ENCODE results near the gene SLC1A7.

SLC1A7 gene

GRCh38 chr1:53130878-53131589 lies 11.4 kb downstream of the SLC1A7 start:
- no peak for TF ChIP-seq REST (IDR thresholded peaks at IDR 0.05; ENCODE audit: low read depth)

DNA sequence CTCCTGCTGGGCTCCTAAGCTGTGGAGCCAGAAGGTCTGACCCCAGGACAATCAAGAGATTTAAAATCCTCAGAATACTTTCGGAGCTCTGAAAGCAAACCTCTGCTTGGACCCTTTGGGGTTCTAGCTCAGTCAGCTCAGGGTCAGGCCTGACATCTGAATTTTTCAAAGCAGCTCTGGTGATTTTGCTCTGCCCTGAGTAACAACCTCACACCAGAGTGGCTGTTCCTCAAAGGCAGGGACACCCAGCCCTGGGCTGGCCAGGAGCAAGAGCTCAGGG lies 11.9 kb downstream of the SLC1A7 start:
- no peak for TF ChIP-seq EP300 (IDR thresholded peaks at IDR 0.05; ENCODE audit: borderline replicate concordance)

DNA sequence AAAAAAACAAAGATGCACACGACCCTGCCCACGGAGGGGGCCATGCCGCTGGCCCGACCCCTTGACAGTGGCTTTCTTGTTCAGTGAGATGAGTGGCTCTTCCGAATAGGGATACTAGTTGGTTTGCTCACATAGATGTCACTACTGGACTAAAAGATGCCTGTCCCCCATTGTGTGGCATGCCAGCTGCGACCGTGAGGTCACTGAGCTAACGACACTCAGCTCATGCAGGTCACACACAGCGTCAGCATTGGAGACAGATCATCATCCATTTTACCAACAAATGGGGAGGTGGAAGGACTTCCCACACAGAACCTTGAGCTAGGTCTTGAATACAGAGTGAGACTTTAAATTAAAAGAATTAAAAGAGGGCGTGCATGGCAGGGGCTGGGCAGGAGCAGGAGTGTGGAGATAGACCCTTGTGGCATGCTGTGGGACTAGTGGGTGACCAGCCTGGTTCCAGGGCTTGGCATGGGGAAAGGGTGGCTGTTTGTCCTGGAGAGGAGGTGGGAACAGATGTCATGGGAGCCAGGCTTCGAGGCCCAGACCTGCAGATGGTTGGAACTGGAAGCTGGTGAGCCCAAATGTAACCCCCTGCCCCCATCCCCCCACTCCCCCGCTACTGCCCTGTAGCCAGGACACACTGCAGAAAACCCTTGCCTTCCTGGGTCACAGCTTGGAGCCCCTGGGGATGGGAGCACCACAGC lies 12.4 kb downstream of the SLC1A7 start:
- TF ChIP-seq EGR1 (IDR thresholded peaks at IDR 0.05): no peak
- TF ChIP-seq TEAD4 (IDR thresholded peaks at IDR 0.05): no peak
- TF ChIP-seq ZBTB7A (IDR thresholded peaks at IDR 0.05; ENCODE audit: low read depth): no peak
- TF ChIP-seq TAF1 (IDR thresholded peaks at IDR 0.05; ENCODE audit: low read depth): no peak
- no peak for TF ChIP-seq REST (IDR thresholded peaks at IDR 0.05; ENCODE audit: low read depth)
- TF ChIP-seq CEBPB (IDR thresholded peaks at IDR 0.05): no peak
- no peak for TF ChIP-seq MAX (IDR thresholded peaks at IDR 0.05)
- no peak for TF ChIP-seq EP300 (IDR thresholded peaks at IDR 0.05; ENCODE audit: borderline replicate concordance)
- no peak for TF ChIP-seq CREB1 (IDR thresholded peaks at IDR 0.05; ENCODE audit: low read depth)
- TF ChIP-seq FOXM1 (IDR thresholded peaks at IDR 0.05; ENCODE audit: borderline replicate concordance, low read depth): no peak
- TF ChIP-seq TCF12 (IDR thresholded peaks at IDR 0.05; ENCODE audit: low read depth): no peak

DNA sequence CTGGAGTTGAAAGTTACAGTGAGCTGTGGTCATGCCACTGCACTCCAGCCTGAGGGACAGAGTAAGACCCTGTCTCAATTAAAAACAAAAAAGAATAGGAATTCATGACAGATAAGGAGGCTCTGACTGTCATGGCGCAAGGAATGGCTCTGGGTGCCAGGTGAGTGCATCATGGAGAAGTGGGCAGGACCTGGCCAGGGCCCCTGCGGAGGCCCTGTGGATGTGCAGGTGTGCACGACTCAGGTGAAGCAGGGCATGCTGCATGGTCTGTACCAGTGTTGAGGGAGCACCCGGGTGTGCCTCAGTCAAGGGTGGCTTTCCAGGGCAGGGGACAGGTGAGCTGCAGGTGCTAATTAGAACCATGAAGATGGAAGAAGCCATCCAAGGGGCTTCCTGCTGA lies 14.0 kb downstream of the SLC1A7 start:
- TF ChIP-seq MAX (IDR thresholded peaks at IDR 0.05) (no peak), TEAD4 (IDR thresholded peaks at IDR 0.05) (no peak), RAD21 (IDR thresholded peaks at IDR 0.05; ENCODE audit: low read depth) (no peak), TAF1 (IDR thresholded peaks at IDR 0.05; ENCODE audit: low read depth) (no peak), YY1 (IDR thresholded peaks at IDR 0.05; ENCODE audit: low read depth) (no peak), CREB1 (IDR thresholded peaks at IDR 0.05; ENCODE audit: low read depth) (no peak), TCF12 (IDR thresholded peaks at IDR 0.05; ENCODE audit: low read depth) (no peak), ZBTB7A (IDR thresholded peaks at IDR 0.05; ENCODE audit: low read depth) (no peak), CEBPB (IDR thresholded peaks at IDR 0.05) (no peak), EP300 (IDR thresholded peaks at IDR 0.05; ENCODE audit: borderline replicate concordance) (no peak), FOXM1 (IDR thresholded peaks at IDR 0.05; ENCODE audit: borderline replicate concordance, low read depth) (no peak), REST (IDR thresholded peaks at IDR 0.05; ENCODE audit: low read depth) (no peak), NFIC (IDR thresholded peaks at IDR 0.05) (no peak)
- TF ChIP-seq, protein P1, sequence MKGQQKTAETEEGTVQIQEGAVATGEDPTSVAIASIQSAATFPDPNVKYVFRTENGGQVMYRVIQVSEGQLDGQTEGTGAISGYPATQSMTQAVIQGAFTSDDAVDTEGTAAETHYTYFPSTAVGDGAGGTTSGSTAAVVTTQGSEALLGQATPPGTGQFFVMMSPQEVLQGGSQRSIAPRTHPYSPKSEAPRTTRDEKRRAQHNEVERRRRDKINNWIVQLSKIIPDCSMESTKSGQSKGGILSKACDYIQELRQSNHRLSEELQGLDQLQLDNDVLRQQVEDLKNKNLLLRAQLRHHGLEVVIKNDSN (IDR thresholded peaks at IDR 0.05): no peak

DNA sequence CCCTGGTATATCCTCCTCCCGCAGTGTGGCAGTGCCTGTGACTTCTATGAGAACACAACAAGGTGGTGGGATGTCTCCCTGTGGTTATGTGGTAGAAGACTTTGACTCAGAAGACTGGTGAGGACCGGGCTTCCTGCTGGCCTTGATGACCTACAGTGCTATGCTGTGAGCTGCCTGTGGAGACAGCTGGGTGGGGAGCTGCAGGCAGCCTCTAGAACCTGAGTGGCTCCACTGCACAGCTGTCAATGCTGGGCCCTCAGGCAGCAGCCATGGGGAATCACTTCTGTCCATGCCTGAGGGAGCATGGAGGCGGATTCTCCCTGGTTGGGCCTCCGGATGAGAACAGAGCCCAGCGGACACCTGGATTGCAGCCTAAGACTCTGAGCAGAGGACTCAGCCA lies 14.9 kb downstream of the SLC1A7 start:
- no peak for TF ChIP-seq REST (IDR thresholded peaks at IDR 0.05; ENCODE audit: low read depth)
- no peak for TF ChIP-seq CREB1 (IDR thresholded peaks at IDR 0.05; ENCODE audit: low read depth)
- no peak for TF ChIP-seq RAD21 (IDR thresholded peaks at IDR 0.05; ENCODE audit: low read depth)
- no peak for TF ChIP-seq ZBTB7A (IDR thresholded peaks at IDR 0.05; ENCODE audit: low read depth)
- no peak for TF ChIP-seq TAF1 (IDR thresholded peaks at IDR 0.05; ENCODE audit: low read depth)
- no peak for TF ChIP-seq EP300 (IDR thresholded peaks at IDR 0.05; ENCODE audit: borderline replicate concordance)
- TF ChIP-seq MAX (IDR thresholded peaks at IDR 0.05): no peak
- TF ChIP-seq, protein P1 (IDR thresholded peaks at IDR 0.05): no peak
- no peak for TF ChIP-seq TCF12 (IDR thresholded peaks at IDR 0.05; ENCODE audit: low read depth)
- TF ChIP-seq YY1 (IDR thresholded peaks at IDR 0.05; ENCODE audit: low read depth): no peak
- TF ChIP-seq FOXM1 (IDR thresholded peaks at IDR 0.05; ENCODE audit: borderline replicate concordance, low read depth): no peak
- no peak for TF ChIP-seq TEAD4 (IDR thresholded peaks at IDR 0.05)
- TF ChIP-seq CEBPB (IDR thresholded peaks at IDR 0.05): no peak
- TF ChIP-seq EGR1 (IDR thresholded peaks at IDR 0.05): no peak
- TF ChIP-seq NFIC (IDR thresholded peaks at IDR 0.05): no peak

All from Ishikawa (cell line).